NCI-H128 (cell line): ENCODE results near the gene MPG.

Experiments
- DNase-seq: peaks from one replicate; lab custom pipeline; 2025; ENCODE audit not compliant: unreplicated experiment; lab: John Stamatoyannopoulos, UW

MPG gene

GRCh38 chr16:66309-67182 lies 11.5 kb upstream of the MPG start:
- no peak for DNase-seq

GRCh38 chr16:67183-67791 lies 10.7 kb upstream of the MPG start:
- DNase-seq: no peak

GRCh38 chr16:67884-68789 lies 9.9 kb upstream of the MPG start:
- no peak for DNase-seq

- no peak for DNase-seq
Measured at GRCh38 chr16:69181-69580, 8.8 kb upstream of the MPG start.

GRCh38 chr16:71210-71539 lies 6.8 kb upstream of the MPG start:
- no peak for DNase-seq

- DNase-seq: no peak
Measured at GRCh38 chr16:71540-72401, 6.3 kb upstream of the MPG start.

- DNase-seq: no peak
Measured at GRCh38 chr16:72561-73548, 5.2 kb upstream of the MPG start, which contains the start of gene RHBDF1. RHBDF1 (minus strand) TSS chr16:72631; CDS start chr16:65015, 7,616 bp downstream.

- no peak for DNase-seq
Measured at GRCh38 chr16:74051-74746, 3.8 kb upstream of the MPG start.

GRCh38 chr16:74747-75334 lies 3.2 kb upstream of the MPG start:
- DNase-seq: no peak

GRCh38 chr16:75580-76501 lies 2.2 kb upstream of the MPG start:
- DNase-seq: no peak

- no peak for DNase-seq
Measured at GRCh38 chr16:76535-77272, 1.3 kb upstream of the MPG start.

GRCh38 chr16:77273-77806 lies 685 bp upstream of the MPG start:
- no peak for DNase-seq

- no peak for DNase-seq
Measured at GRCh38 chr16:78444-79150, 572 bp downstream of the MPG start.

GRCh38 chr16:79151-80054 lies 1.4 kb downstream of the MPG start:
- DNase-seq: no peak

GRCh38 chr16:83060-83603 lies 5.1 kb downstream of the MPG start:
- no peak for DNase-seq
